ENCODE results near the gene DNAI7.

DNAI7 gene

GRCh38 chr12:25195056-25195971 lies at the start of gene DNAI7, which contains the start of gene ETFRF1:
DNAI7 (minus strand) TSS chr12:25195160; CDS start chr12:25195078, 82 bp downstream.
ETFRF1 (plus strand) TSS chr12:25195237; CDS start chr12:25203957, 8,720 bp downstream.
- DNase-seq (ENCODE audit: low read depth in 1 of 2, low spot score in 1 of 2): peak; percentile 87 to 91

- DNase-seq (ENCODE audit: low read depth in 1 of 2, low spot score in 1 of 2): no peak
These were observed 48.7 kb upstream of the DNAI7 start for GRCh38 chr12:25243680-25243990.

- DNase-seq (ENCODE audit: low read depth in 1 of 2, low spot score in 1 of 2): no peak
These were observed 48.2 kb upstream of the DNAI7 start for GRCh38 chr12:25242981-25243679.

- DNase-seq (ENCODE audit: low read depth in 1 of 2, low spot score in 1 of 2): no peak
These were observed 46.4 kb upstream of the DNAI7 start for GRCh38 chr12:25241167-25242020.

GRCh38 chr12:25236626-25237025 lies 41.7 kb upstream of the DNAI7 start:
- no peak for DNase-seq (ENCODE audit: low read depth in 1 of 2, low spot score in 1 of 2)

- no peak for DNase-seq (ENCODE audit: low read depth in 1 of 2, low spot score in 1 of 2)
These were observed 41.2 kb upstream of the DNAI7 start for GRCh38 chr12:25236190-25236589.

- no peak for DNase-seq (ENCODE audit: low read depth in 1 of 2, low spot score in 1 of 2)
These were observed 18.4 kb upstream of the DNAI7 start for GRCh38 chr12:25213338-25213737.

GRCh38 chr12:25208554-25208953 lies 13.6 kb upstream of the DNAI7 start:
- no peak for DNase-seq (ENCODE audit: low read depth in 1 of 2, low spot score in 1 of 2)

- DNase-seq (ENCODE audit: low read depth in 1 of 2, low spot score in 1 of 2): no peak
These were observed 12.9 kb upstream of the DNAI7 start for GRCh38 chr12:25207846-25208245.

- no peak for DNase-seq (ENCODE audit: low read depth in 1 of 2, low spot score in 1 of 2)
These were observed 12.5 kb upstream of the DNAI7 start for GRCh38 chr12:25207411-25207810.

- no peak for DNase-seq (ENCODE audit: low read depth in 1 of 2, low spot score in 1 of 2)
These were observed 7.2 kb upstream of the DNAI7 start for GRCh38 chr12:25202137-25202536.

GRCh38 chr12:25200703-25201102 lies 5.7 kb upstream of the DNAI7 start:
- DNase-seq (ENCODE audit: low read depth in 1 of 2, low spot score in 1 of 2): no peak

GRCh38 chr12:25197608-25198007 lies 2.6 kb upstream of the DNAI7 start:
- DNase-seq (ENCODE audit: low read depth in 1 of 2, low spot score in 1 of 2): no peak

GRCh38 chr12:25194722-25195055 lies 271 bp downstream of the DNAI7 start:
- DNase-seq (ENCODE audit: low read depth in 1 of 2, low spot score in 1 of 2): no peak

GRCh38 chr12:25194214-25194613 lies 746 bp downstream of the DNAI7 start:
- DNase-seq (ENCODE audit: low read depth in 1 of 2, low spot score in 1 of 2): no peak

- no peak for DNase-seq (ENCODE audit: low read depth in 1 of 2, low spot score in 1 of 2)
These were observed 4.2 kb downstream of the DNAI7 start for GRCh38 chr12:25190793-25191192.

- DNase-seq (ENCODE audit: low read depth in 1 of 2, low spot score in 1 of 2): no peak
These were observed 5.3 kb downstream of the DNAI7 start for GRCh38 chr12:25189656-25190055.

- DNase-seq (ENCODE audit: low read depth in 1 of 2, low spot score in 1 of 2): no peak
These were observed 7.2 kb downstream of the DNAI7 start for GRCh38 chr12:25187781-25188180.

GRCh38 chr12:25186788-25187402 lies 8.1 kb downstream of the DNAI7 start:
- no peak for DNase-seq (ENCODE audit: low read depth in 1 of 2, low spot score in 1 of 2)

GRCh38 chr12:25186038-25186787 lies 8.7 kb downstream of the DNAI7 start:
- no peak for DNase-seq (ENCODE audit: low read depth in 1 of 2, low spot score in 1 of 2)
